Activated CD8-positive, alpha-beta T cell treated with anti-CD3 and anti-CD28 coated beads for 36 hours (primary cell): ENCODE data around the gene MYH7B. TPM values are rescaled to one million over a fixed set of nuclear protein-coding genes. Genes with fewer than 3 reads are reported as not detected.

Experiments
- ATAC-seq: fragments of 200-7000 bp; cut with Tn5 transposase; one replicate; pipeline ENCODE4 v1.10.0; 2021; ENCODE audit warnings: mild to moderate bottlenecking, moderate library complexity
- CTCF ChIA-PET: fragments of 350-600 bp; sonication (Branson Sonifier 250); formaldehyde crosslinking; loops from one replicate; lab custom pipeline; 2021; ENCODE audit warnings: antibody characterized with exemption; lab: Charles Lee
- POLR2A ChIA-PET: fragments of 350-600 bp; sonication (Branson Sonifier 250); formaldehyde crosslinking; loops from one replicate; lab custom pipeline; 2021; ENCODE audit warnings: antibody characterized with exemption; lab: Charles Lee
- DNase-seq: peaks from one replicate; pipeline ENCODE4 v3.0.0-alpha.2; 2020
- H3K27ac Mint-ChIP-seq: one replicate; pipeline ENCODE4 v1.8.0; 2021; ENCODE audit warnings: mild to moderate bottlenecking, mixed read lengths
- H3K27me3 Mint-ChIP-seq: one replicate; pipeline ENCODE4 v1.8.0; 2021; ENCODE audit warnings: mixed read lengths
- H3K36me3 Mint-ChIP-seq: one replicate; pipeline ENCODE4 v1.8.0; 2021; ENCODE audit warnings: low read depth, mixed read lengths
- H3K4me1 Mint-ChIP-seq: one replicate; pipeline ENCODE4 v1.8.0; 2021; ENCODE audit warnings: low read depth, mixed read lengths
- H3K4me3 Mint-ChIP-seq: one replicate; pipeline ENCODE4 v1.8.0; 2021; ENCODE audit warnings: mild to moderate bottlenecking, moderate library complexity, mixed read lengths
- H3K9me3 Mint-ChIP-seq: one replicate; pipeline ENCODE4 v1.8.0; 2021; ENCODE audit warnings: mixed read lengths
- intact Hi-C: fragments of 100-400 bp; cut with micrococcal nuclease; formaldehyde crosslinking; loops from one replicate; pipeline ENCODE4 v1.10.0; 2022
- total RNA-seq, 2 experiments: library from RNA; stranded (reverse); gene quantifications; one replicate each; pipeline ENCODE4 v1.2.3, GENCODE V29; 2021
- TF ChIP-seq, protein P1 (sequence below): fragments of 200-600 bp; IDR thresholded peaks from one replicate; pipeline ENCODE4 v1.8.0; 2022; ENCODE audit warnings: antibody characterized with exemption, mild to moderate bottlenecking

MYH7B gene
- total RNA-seq, 2 experiments from 2014 or later = 0.22 to 0.38 TPM

DNA sequence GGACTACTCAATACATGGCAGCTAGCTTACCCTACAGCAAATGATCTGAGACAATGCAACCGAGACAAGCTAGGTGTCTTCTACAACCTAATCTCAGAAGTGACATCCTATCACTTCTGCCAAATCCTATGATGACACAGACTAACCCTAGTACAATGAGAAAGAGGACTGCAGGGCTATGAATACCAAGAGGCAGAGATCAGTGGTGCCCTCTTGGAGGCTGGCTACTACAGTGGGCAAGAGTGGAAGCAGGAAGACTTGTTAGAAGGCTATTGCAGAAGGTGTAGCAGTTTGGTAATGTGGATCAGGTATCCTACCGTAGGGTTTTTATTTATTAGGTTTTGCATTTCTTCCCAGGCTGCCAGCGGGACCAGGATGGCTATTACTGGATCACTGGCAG is 30.3 kb upstream of the MYH7B start:
- intact Hi-C loops = no loop called here
- Mint-ChIP-seq H3K4me1 (peaks cover 8% of the 10 kb centered on the region), H3K4me3 (no peak overlapping the region), H3K27me3 (no peaks in the 10 kb centered on the region), H3K9me3 (no peaks in the 10 kb centered on the region), H3K36me3 (peaks cover 8% of the 10 kb centered on the region), H3K27ac (no peak overlapping the region)
- no peak for DNase-seq
- no peak for ATAC-seq
- CTCF ChIA-PET = no interaction called here
- TF ChIP-seq, protein P1, sequence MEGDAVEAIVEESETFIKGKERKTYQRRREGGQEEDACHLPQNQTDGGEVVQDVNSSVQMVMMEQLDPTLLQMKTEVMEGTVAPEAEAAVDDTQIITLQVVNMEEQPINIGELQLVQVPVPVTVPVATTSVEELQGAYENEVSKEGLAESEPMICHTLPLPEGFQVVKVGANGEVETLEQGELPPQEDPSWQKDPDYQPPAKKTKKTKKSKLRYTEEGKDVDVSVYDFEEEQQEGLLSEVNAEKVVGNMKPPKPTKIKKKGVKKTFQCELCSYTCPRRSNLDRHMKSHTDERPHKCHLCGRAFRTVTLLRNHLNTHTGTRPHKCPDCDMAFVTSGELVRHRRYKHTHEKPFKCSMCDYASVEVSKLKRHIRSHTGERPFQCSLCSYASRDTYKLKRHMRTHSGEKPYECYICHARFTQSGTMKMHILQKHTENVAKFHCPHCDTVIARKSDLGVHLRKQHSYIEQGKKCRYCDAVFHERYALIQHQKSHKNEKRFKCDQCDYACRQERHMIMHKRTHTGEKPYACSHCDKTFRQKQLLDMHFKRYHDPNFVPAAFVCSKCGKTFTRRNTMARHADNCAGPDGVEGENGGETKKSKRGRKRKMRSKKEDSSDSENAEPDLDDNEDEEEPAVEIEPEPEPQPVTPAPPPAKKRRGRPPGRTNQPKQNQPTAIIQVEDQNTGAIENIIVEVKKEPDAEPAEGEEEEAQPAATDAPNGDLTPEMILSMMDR = no peak
- POLR2A ChIA-PET = no interaction called here

DNA sequence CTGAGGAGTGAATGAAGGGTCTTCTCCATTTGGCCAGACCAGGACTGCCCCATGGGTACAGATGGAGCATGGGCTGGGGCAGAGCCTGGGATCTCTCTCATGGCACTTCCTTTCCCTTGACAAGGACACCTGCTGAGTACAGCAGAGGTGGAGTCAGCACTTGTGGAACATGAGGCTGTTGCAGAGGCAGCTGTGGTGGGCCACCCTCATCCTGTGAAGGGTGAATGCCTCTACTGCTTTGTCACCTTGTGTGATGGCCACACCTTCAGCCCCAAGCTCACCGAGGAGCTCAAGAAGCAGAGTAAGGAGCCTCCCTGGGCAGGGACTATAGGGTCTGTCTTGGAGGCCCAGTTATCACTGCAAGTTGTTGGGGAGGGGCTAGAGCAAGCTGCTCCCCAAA is 29.7 kb upstream of the MYH7B start:
- no peak overlapping the region for H3K4me3 Mint-ChIP-seq
- TF ChIP-seq, protein P1 = no peak
- H3K4me1 Mint-ChIP-seq = peaks cover 8% of the 10 kb centered on the region
- intact Hi-C loops = no loop called here
- H3K27ac Mint-ChIP-seq = peak overlapping the region; percentile 3
- ChIA-PET POLR2A (no interaction called here), CTCF (interaction anchor here (0.9 kb wide), 1 partner anchor 13 kb away, joined by 3 read pairs; no protein-coding TSS in a partner anchor)
- H3K27me3 Mint-ChIP-seq = no peaks in the 10 kb centered on the region
- DNase-seq = no peak
- H3K9me3 Mint-ChIP-seq = no peaks in the 10 kb centered on the region
- peaks cover 13% of the 10 kb centered on the region for H3K36me3 Mint-ChIP-seq
- ATAC-seq = no peak

DNA sequence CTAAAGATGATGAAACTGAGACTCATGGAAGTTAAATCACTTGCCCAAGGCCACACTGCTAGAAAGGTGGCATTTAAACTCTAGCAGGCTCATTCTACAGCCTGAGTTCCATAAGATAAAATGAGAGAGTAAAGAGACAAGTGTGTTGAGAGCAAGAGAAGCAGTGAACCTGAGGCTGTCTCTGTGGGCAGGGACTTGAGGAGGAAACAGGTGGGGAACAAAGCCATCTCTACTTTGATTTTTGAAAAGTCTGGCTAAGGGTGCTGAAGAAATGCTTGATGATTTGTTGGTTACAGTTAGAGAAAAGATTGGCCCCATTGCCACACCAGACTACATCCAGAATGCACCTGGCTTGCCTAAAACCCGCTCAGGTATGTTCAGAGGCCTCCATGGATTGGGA is 29.1 kb upstream of the MYH7B start:
- intact Hi-C loops = no loop called here
- no peak for DNase-seq
- Mint-ChIP-seq H3K36me3 (peaks cover 16% of the 10 kb centered on the region), H3K27me3 (no peaks in the 10 kb centered on the region), H3K27ac (no peak overlapping the region), H3K4me3 (no peak overlapping the region), H3K9me3 (no peaks in the 10 kb centered on the region), H3K4me1 (peaks cover 8% of the 10 kb centered on the region)
- ChIA-PET CTCF (interaction anchor here (0.9 kb wide), 1 partner anchor 14 kb away, joined by 3 read pairs; no protein-coding TSS in a partner anchor), POLR2A (no interaction called here)
- no peak for ATAC-seq
- TF ChIP-seq, protein P1 = no peak

DNA sequence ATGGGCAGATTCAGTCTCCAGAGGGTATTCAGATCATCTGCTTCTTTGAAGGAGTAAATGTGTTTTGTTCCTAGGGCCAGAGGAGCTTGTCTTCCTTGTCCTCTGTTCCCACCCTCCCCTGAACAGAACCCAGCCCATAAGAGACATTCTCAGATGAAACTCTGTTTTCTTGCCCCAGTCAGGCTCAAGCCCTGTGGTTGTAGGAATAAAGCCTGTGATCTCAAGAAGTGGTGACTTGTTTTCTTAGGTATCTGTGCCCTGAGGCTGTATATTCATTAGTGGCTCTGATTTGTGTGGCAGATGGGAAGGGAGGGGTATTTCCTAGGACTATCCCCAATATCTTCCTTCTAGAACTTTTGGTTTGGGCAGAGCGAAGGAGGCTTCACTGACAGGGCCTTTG is 27.9 kb upstream of the MYH7B start:
- POLR2A ChIA-PET = no interaction called here
- CTCF ChIA-PET = no interaction called here
- no peak overlapping the region for H3K4me3 Mint-ChIP-seq
- no peaks in the 10 kb centered on the region for H3K27me3 Mint-ChIP-seq
- H3K27ac Mint-ChIP-seq = no peak overlapping the region
- H3K9me3 Mint-ChIP-seq = no peaks in the 10 kb centered on the region
- intact Hi-C loops = no loop called here
- DNase-seq = no peak
- no peak for ATAC-seq
- peaks cover 8% of the 10 kb centered on the region for H3K4me1 Mint-ChIP-seq
- TF ChIP-seq, protein P1 = no peak
- peaks cover 16% of the 10 kb centered on the region for H3K36me3 Mint-ChIP-seq

DNA sequence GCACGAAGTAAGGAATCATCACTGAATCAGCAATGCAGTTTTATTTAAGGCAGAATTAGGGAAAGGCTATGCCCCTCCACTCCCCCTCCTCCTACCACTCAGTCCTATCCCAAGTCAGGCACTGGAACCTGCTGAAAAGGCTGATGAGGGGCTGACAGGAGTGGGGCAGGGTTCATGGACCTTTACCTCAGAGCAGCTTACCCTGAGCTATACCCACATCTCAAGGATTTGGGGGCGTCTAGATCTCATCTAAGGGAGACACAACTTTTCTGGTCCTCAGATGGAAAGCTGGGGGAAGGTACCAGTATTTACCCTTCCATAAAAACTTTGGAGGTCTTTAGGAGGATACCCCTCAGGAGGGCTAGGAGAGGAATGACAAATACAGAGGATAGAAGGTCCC is 27.3 kb upstream of the MYH7B start:
- Mint-ChIP-seq H3K4me1 (peaks cover 8% of the 10 kb centered on the region), H3K4me3 (no peak overlapping the region), H3K27me3 (no peaks in the 10 kb centered on the region), H3K9me3 (no peaks in the 10 kb centered on the region), H3K27ac (no peak overlapping the region), H3K36me3 (peaks cover 20% of the 10 kb centered on the region)
- ChIA-PET CTCF (no interaction called here), POLR2A (no interaction called here)
- no peak for DNase-seq
- no peak for ATAC-seq
- intact Hi-C loops = no loop called here
- TF ChIP-seq, protein P1 = no peak
